Heart left ventricle (tissue), 16 donors: Measurements from ENCODE around the gene AKAP9. TPM values are rescaled to one million over a fixed set of nuclear protein-coding genes. Genes with fewer than 3 reads are reported as not detected.
"Not testable (repeated sequence)": the region's sequence is repeated elsewhere in the genome, so short reads cannot be mapped to it uniquely, and the experiment has no call there.

Experiments
- ATAC-seq, 4 donors: fragments of 200-7000 bp; cut with Tn5 transposase; one replicate each; pipeline ENCODE4 v1.9.1; 2020 to 2022; ENCODE audit warnings: moderate library complexity in 4 of 4, mild to moderate bottlenecking in 3 of 4, moderate number of reproducible peaks in 1 of 4
- DNase-seq, 5 donors: peaks; one replicate each; pipeline ENCODE4 v3.0.0-alpha.2; 2020
- H3K27ac ChIP-seq, 12 donors: fragments of 200-600 bp; sonication (generic) in 4 of 12; one replicate each; pipeline versions ENCODE4 v1.5.0 to v1.8.0; 2016 to 2022; ENCODE audit warnings: mild to moderate bottlenecking in 2 of 12
- H3K27me3 ChIP-seq, 9 donors: fragments of 200-600 bp; sonication (generic) in 2 of 9; one replicate each; pipeline versions ENCODE4 v1.5.1 to v1.8.0; 2016 to 2022; ENCODE audit warnings: mild to moderate bottlenecking in 3 of 9
- H3K36me3 ChIP-seq, 9 donors: fragments of 200-600 bp; sonication (generic) in 2 of 9; one replicate each; pipeline versions ENCODE4 v1.5.0 to v1.8.0; 2018 to 2022; ENCODE audit warnings: mild to moderate bottlenecking in 2 of 9
- H3K4me1 ChIP-seq, 12 donors: fragments of 200-600 bp; sonication (generic) in 4 of 12; one replicate each; pipeline versions ENCODE4 v1.5.0 to v1.8.0; 2016 to 2022; ENCODE audit warnings: mild to moderate bottlenecking in 3 of 12
- H3K4me3 ChIP-seq, 12 donors: fragments of 200-600 bp; sonication (generic) in 4 of 12; one replicate each; pipeline versions ENCODE4 v1.5.0 to v1.8.0; 2017 to 2022; ENCODE audit warnings: mild to moderate bottlenecking in 9 of 12, moderate library complexity in 4 of 12
- H3K9me3 ChIP-seq, 12 donors: fragments of 200-600 bp; sonication (generic) in 4 of 12; one replicate each; pipeline versions ENCODE4 v1.5.0 to v1.8.0; 2016 to 2022; ENCODE audit warnings: mild to moderate bottlenecking in 1 of 12
- CTCF ChIP-seq, 12 donors: fragments of 200-600 bp; sonication (generic) in 4 of 12; IDR thresholded peaks; one replicate each; pipeline versions ENCODE4 v1.5.0 to v1.8.0; 2018 to 2022; ENCODE audit warnings: antibody characterized with exemption in 12 of 12, mild to moderate bottlenecking in 5 of 12
- POLR2A ChIP-seq, 2 donors: fragments of 450-650 bp; IDR thresholded peaks; one replicate each; pipeline ENCODE4 v1.6.1; 2017; ENCODE audit warnings: antibody characterized with exemption in 2 of 2, mild to moderate bottlenecking in 2 of 2, moderate library complexity in 2 of 2
- WGBS, 4 donors: extraction: QIAGEN DNeasy Blood & Tissue Kit in 2 of 4; methylation state at CpG; one replicate each; pipeline versions ENCODE4 v1.1.5 to v1.1.7; 2013 to 2018; 5-methylcytosine and 5-hydroxymethylcytosine counted together
- intact Hi-C, 10 donors: fragments of 100-400 bp; cut with DNase I; formaldehyde crosslinking; loops; one replicate each; pipeline versions ENCODE4 v1.11.1 to v1.14.2; 2022
- polyA plus RNA-seq, 2 donors: library from polyadenylated mRNA; stranded (reverse); fragments of 200-250 nt; gene quantifications; one replicate each; pipeline ENCODE4 v1.2.3, GENCODE V29; 2013
- total RNA-seq, 9 donors: library from RNA; depleted of rRNA in 2 of 9; stranded (reverse); fragments of >200 nt in 2 of 9; fragmentation: NEBNext Ultra II Directional in 3 of 9; extraction: Animal tissue kit (Norgen Biotek cat#: 25700) in 3 of 9; gene quantifications; one replicate each; pipeline versions ENCODE4 v1.1.0 to v1.2.4, GENCODE V29; 2016 to 2023
- donor health status: ischemic (EF 13 %, LVEDD 7.1; RV severe dilation, severe dysfunction).
- donor health status: healthy with polysubstance abuse.
- donor health status: DM: no; HTN: yes; CAD: no.
- donor health status: DM: no; HTN: no; CAD: no.
- donor health status: ischemic (EF 25% LVEDD 6.9; RV normal size, moderate dysfunction).
- donor health status: ischemic (EF 25% LVEDD 5.7; RV mildly dilated, moderate dysfunction).
- donor health status: healthy.
- donor health status: DM: yes; HTN: yes; CAD: no.
- donor health status: ischemic (EF 35%, LVEDD 5.7; RV mildly dilated, moderate dysfunction).
- donor health status: nonischemic (EF 11% LVEDD 7.7; RV severe dilation, severe dysfunction).
- donor health status: DM: yes; HTN: yes; CAD: no.
- donor health status: PGD.
- donor health status: ischemic (EF 29% LVEDD 5.4; RV normal size, mild dysfunction).
- donor health status: nonischemic (EF 23%, LVEDD 6.1; RV moderate dilation, normal function).

The AKAP9 gene
- total and polyA plus RNA-seq, 11 donors = 13.2 to 58.6 (median 49.1) TPM

- no peak overlapping the region for H3K4me3 ChIP-seq
- H3K4me1 ChIP-seq = no peaks in the 10 kb centered on the region
- intact Hi-C loops = no loop called here
- no peak for ATAC-seq
- H3K27me3 ChIP-seq = no peaks in the 10 kb centered on the region
- peaks cover 0 to 100% (median 93%) of the 10 kb centered on the region in 9 donors for H3K36me3 ChIP-seq
- peaks cover 0 to 2% (median 0%) of the 10 kb centered on the region in 12 donors for H3K9me3 ChIP-seq
- TF ChIP-seq POLR2A (IDR thresholded peaks at IDR 0.05) (no peak), CTCF (IDR thresholded peaks at IDR 0.05) (no peak)
- DNase-seq = no peak
- no peak overlapping the region for H3K27ac ChIP-seq
- WGBS, 4 donors = 95 to 98% (median 98%) methylated on average over 1 of the region's 1 CpG
These were observed 147.6 kb downstream of the AKAP9 start for GRCh38 chr7:92088266-92088665.

- ATAC-seq (no peak), DNase-seq (no peak)
- Histone ChIP-seq H3K9me3 (no peaks in the 10 kb centered on the region), H3K27me3 (no peaks in the 10 kb centered on the region), H3K4me3 (no peak overlapping the region), H3K27ac (no peak overlapping the region), H3K36me3 (peaks cover 0 to 100% (median 89%) of the 10 kb centered on the region in 9 donors), H3K4me1 (peaks cover 0 to 4% (median 0%) of the 10 kb centered on the region in 12 donors)
- 84 to 95% (median 89%) methylated on average over 1 of the region's 1 CpG for WGBS, 4 donors
- no peak for TF ChIP-seq POLR2A (IDR thresholded peaks at IDR 0.05)
- no peak for TF ChIP-seq CTCF (IDR thresholded peaks at IDR 0.05)
- intact Hi-C loops = loop anchor here in 1 of 10 donors (10.0 kb wide), 1 partner anchor 123 kb away; no protein-coding TSS in a partner anchor
These were observed 151.5 kb downstream of the AKAP9 start for GRCh38 chr7:92092210-92092609.

- Histone ChIP-seq H3K9me3 (no peaks in the 10 kb centered on the region), H3K36me3 (peaks cover 0 to 100% (median 89%) of the 10 kb centered on the region in 9 donors), H3K4me1 (peaks cover 0 to 4% (median 0%) of the 10 kb centered on the region in 12 donors), H3K27ac (no peak overlapping the region), H3K27me3 (no peaks in the 10 kb centered on the region), H3K4me3 (no peak overlapping the region)
- TF ChIP-seq POLR2A (IDR thresholded peaks at IDR 0.05) (no peak), CTCF (IDR thresholded peaks at IDR 0.05) (no peak)
- DNase-seq = no peak
- intact Hi-C loops = loop anchor here in 2 of 10 donors (5.0 to 10.0 kb wide), 2 partner anchors 117 to 119 kb away; no protein-coding TSS in a partner anchor
- WGBS, 4 donors = 53 to 75% (median 61%) methylated on average over 1 of the region's 1 CpG
- ATAC-seq = peak in 1 of 4 donors; percentile 55
These were observed 154.7 kb downstream of the AKAP9 start for GRCh38 chr7:92095380-92095779.

- no peak overlapping the region for H3K27ac ChIP-seq
- H3K36me3 ChIP-seq = peaks cover 2 to 100% (median 97%) of the 10 kb centered on the region in 9 donors
- WGBS, 4 donors = 95 to 100% (median 97%) methylated on average over 1 of the region's 1 CpG
- peaks cover 0 to 1% (median 0%) of the 10 kb centered on the region in 12 donors for H3K4me1 ChIP-seq
- H3K27me3 ChIP-seq = no peaks in the 10 kb centered on the region
- DNase-seq = no peak
- no peaks in the 10 kb centered on the region for H3K9me3 ChIP-seq
- H3K4me3 ChIP-seq = no peak overlapping the region
- intact Hi-C loops = loop anchor here in 1 of 10 donors (10.0 kb wide), 1 partner anchor 124 kb away; no protein-coding TSS in a partner anchor
- TF ChIP-seq POLR2A (IDR thresholded peaks at IDR 0.05) (no peak), CTCF (IDR thresholded peaks at IDR 0.05) (no peak)
- ATAC-seq = no peak
These were observed 159.9 kb downstream of the AKAP9 start for GRCh38 chr7:92100534-92100933.

- not testable (repeated sequence) for H3K27me3 ChIP-seq, ATAC-seq, H3K4me3 ChIP-seq, H3K4me1 ChIP-seq, H3K27ac ChIP-seq, DNase-seq, H3K9me3 ChIP-seq
- intact Hi-C loops = loop anchor here in 1 of 10 donors (10.0 kb wide), 1 partner anchor 122 kb away; no protein-coding TSS in a partner anchor
- WGBS, 4 donors = 93 to 100% (median 99%) methylated on average over 5 of the region's 5 CpGs
- peaks cover 2 to 100% (median 94%) of the 10 kb centered on the region in 9 donors for H3K36me3 ChIP-seq
These were observed 162.2 kb downstream of the AKAP9 start for GRCh38 chr7:92102862-92103261.
